Ishikawa (cell line): Measurements from ENCODE around the gene TRAFD1.

Experiments used
- CEBPB ChIP-seq: IDR thresholded peaks from 2 replicates; pipeline ENCODE4 v1.6.1; 2012
- CREB1 ChIP-seq: IDR thresholded peaks from 2 replicates; pipeline ENCODE4 v1.6.1; 2012; ENCODE audit warnings: low read depth
- EGR1 ChIP-seq: IDR thresholded peaks from 2 replicates; pipeline ENCODE4 v1.6.1; 2012
- EP300 ChIP-seq: IDR thresholded peaks from 2 replicates; pipeline ENCODE4 v1.6.1; 2012; ENCODE audit warnings: borderline replicate concordance
- FOXM1 ChIP-seq: IDR thresholded peaks from 2 replicates; pipeline ENCODE4 v1.6.1; 2012; ENCODE audit warnings: low read depth, borderline replicate concordance
- NFIC ChIP-seq: IDR thresholded peaks from 2 replicates; pipeline ENCODE4 v1.6.1; 2012
- RAD21 ChIP-seq: IDR thresholded peaks from 2 replicates; pipeline ENCODE4 v1.6.1; 2012; ENCODE audit warnings: low read depth
- TAF1 ChIP-seq: IDR thresholded peaks from 2 replicates; pipeline ENCODE4 v1.6.1; 2012; ENCODE audit warnings: low read depth, mild to moderate bottlenecking
- TCF12 ChIP-seq: IDR thresholded peaks from 2 replicates; pipeline ENCODE4 v1.6.1; 2012; ENCODE audit warnings: low read depth
- TEAD4 ChIP-seq: IDR thresholded peaks from 2 replicates; pipeline ENCODE4 v1.6.1; 2012
- YY1 ChIP-seq: IDR thresholded peaks from 2 replicates; pipeline ENCODE4 v1.6.1; 2012; ENCODE audit warnings: low read depth
- ZBTB7A ChIP-seq: IDR thresholded peaks from 2 replicates; pipeline ENCODE4 v1.6.1; 2012; ENCODE audit warnings: low read depth
- TF ChIP-seq, protein P1 (sequence below): IDR thresholded peaks from 2 replicates; pipeline ENCODE4 v1.6.1; 2012
- TF ChIP-seq, protein P2 (sequence below): IDR thresholded peaks from 2 replicates; pipeline ENCODE4 v1.6.1; 2012
- TF ChIP-seq, protein P3 (sequence below): IDR thresholded peaks from 2 replicates; pipeline ENCODE4 v1.6.1; 2012; ENCODE audit warnings: low read depth, mild to moderate bottlenecking

Gene TRAFD1

DNA sequence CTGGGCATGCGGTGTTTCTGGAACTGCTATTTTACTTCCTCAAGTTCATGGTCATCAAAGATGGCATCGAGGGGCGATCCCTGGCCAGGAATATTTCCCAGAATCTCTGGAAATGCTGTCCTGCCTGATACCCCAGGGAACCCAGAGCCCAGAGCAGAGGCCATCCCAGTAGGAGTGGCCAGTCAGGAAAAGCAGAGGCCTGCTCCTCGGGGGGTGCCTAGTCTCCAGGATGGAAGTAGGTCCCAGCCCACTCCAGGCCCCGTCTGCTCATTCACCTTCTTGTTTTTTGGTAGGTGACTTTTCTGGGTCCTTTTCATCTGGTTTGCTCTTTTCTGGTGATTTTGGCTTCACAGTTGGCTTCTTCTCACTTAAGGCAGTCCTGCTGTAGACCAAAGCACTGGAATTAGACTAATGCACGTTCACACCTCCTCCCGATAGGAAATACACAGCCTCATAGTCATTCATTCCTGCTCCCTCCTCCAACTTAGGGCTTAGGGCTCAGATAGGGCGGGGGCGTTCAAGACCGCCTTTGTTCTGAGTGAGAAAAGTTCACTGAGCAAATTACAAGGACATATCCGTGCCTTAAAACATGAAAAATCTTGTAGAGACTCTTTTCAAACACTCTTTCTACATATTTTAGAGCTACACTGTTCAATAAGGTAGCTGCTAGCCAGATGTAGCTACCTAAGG is 51.1 kb downstream of the TRAFD1 start:
- TF ChIP-seq ZBTB7A (no peak), EGR1 (no peak), CREB1 (no peak), TEAD4 (no peak), CEBPB (no peak), NFIC (no peak), TAF1 (no peak), TCF12 (no peak), FOXM1 (no peak), RAD21 (no peak), YY1 (no peak), EP300 (no peak)
- TF ChIP-seq, protein P1, sequence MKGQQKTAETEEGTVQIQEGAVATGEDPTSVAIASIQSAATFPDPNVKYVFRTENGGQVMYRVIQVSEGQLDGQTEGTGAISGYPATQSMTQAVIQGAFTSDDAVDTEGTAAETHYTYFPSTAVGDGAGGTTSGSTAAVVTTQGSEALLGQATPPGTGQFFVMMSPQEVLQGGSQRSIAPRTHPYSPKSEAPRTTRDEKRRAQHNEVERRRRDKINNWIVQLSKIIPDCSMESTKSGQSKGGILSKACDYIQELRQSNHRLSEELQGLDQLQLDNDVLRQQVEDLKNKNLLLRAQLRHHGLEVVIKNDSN: no peak
- TF ChIP-seq, protein P2, sequence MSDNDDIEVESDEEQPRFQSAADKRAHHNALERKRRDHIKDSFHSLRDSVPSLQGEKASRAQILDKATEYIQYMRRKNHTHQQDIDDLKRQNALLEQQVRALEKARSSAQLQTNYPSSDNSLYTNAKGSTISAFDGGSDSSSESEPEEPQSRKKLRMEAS: no peak
- TF ChIP-seq, protein P3, sequence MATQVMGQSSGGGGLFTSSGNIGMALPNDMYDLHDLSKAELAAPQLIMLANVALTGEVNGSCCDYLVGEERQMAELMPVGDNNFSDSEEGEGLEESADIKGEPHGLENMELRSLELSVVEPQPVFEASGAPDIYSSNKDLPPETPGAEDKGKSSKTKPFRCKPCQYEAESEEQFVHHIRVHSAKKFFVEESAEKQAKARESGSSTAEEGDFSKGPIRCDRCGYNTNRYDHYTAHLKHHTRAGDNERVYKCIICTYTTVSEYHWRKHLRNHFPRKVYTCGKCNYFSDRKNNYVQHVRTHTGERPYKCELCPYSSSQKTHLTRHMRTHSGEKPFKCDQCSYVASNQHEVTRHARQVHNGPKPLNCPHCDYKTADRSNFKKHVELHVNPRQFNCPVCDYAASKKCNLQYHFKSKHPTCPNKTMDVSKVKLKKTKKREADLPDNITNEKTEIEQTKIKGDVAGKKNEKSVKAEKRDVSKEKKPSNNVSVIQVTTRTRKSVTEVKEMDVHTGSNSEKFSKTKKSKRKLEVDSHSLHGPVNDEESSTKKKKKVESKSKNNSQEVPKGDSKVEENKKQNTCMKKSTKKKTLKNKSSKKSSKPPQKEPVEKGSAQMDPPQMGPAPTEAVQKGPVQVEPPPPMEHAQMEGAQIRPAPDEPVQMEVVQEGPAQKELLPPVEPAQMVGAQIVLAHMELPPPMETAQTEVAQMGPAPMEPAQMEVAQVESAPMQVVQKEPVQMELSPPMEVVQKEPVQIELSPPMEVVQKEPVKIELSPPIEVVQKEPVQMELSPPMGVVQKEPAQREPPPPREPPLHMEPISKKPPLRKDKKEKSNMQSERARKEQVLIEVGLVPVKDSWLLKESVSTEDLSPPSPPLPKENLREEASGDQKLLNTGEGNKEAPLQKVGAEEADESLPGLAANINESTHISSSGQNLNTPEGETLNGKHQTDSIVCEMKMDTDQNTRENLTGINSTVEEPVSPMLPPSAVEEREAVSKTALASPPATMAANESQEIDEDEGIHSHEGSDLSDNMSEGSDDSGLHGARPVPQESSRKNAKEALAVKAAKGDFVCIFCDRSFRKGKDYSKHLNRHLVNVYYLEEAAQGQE: no peak

DNA sequence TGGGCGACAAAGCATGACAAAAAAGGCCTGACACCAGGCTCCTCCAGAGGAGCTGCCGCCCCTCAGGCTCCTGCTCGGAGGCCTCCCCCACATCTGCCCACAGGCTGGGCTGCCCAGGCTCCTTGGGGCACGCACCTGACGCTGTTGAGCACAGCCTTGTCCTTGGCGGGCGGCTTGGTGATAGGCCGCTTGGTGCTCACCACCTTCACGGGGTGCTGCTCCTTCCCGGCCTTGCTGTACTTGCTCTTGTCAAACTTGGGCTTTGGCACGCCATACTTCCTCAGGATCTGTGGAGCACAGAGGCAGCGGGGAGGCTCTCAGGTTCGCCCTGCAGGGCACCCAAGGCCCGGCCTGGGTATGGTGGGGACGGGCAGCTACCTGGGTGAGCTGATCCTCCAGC is 53.4 kb downstream of the TRAFD1 start:
- TF ChIP-seq YY1 (no peak), NFIC (no peak), CEBPB (no peak)
- TF ChIP-seq, protein P2: no peak
- TF ChIP-seq, protein P3: no peak

DNA sequence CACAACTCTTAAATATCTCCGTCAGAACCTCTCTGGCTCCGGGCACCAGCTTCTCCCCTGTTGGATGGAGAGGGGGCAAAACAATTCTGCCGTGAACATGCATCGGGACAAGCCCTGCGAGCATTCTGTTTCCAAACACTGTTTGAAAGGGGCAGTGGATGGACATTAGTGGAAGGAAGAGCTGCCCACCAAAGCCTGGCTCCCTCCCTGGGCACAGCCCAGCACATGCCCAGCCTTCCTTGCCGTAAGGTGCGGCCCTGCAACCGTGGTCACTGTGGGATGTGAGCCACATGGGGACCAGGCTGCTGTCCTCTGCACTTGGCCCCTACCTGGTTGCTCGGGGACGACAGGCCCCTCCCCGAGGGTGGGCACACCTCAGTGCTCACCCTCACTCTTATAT is 54.0 kb downstream of the TRAFD1 start:
- TF ChIP-seq YY1 (no peak), TCF12 (no peak), EGR1 (no peak)

DNA sequence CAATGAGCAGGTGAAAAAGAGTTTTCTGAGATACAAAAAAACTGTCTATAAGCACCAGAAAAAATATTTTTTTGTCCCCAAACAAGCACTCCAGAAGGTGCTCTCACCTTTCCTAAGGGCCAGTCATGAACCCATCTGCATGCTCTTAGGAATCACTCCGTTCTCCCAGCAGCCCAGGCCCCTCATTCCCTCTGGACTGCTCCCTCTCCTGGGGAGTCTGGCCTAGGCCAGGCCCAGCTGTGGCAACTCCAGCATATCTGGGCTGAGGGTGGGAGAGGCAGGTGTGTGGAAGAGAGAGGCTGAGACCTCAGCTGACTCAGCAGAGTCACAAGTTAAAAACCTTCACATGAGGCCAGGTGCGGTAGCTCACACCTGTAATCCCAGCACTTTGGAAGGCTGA is 54.6 kb downstream of the TRAFD1 start:
- TF ChIP-seq, protein P1: no peak
- TF ChIP-seq NFIC (no peak), TEAD4 (no peak), EGR1 (no peak), RAD21 (no peak), TCF12 (no peak), YY1 (no peak), CEBPB (no peak), FOXM1 (no peak), ZBTB7A (no peak), TAF1 (no peak), CREB1 (no peak), EP300 (no peak)
- TF ChIP-seq, protein P3: no peak
- TF ChIP-seq, protein P2: no peak
